OCI-LY1 (cell line): Measurements from ENCODE around the gene TMCC1.

Experiments used
- H2AFZ ChIP-seq: fragments of 200-600 bp; sonication (generic), shearing (Covaris generic); 2 replicates; pipeline ENCODE4 v1.6.0; 2014; ENCODE audit warnings: antibody characterized with exemption, mild to moderate bottlenecking, low read length
- H3F3A ChIP-seq: fragments of 200-600 bp; sonication (generic), shearing (Covaris generic); 2 replicates; pipeline ENCODE4 v1.6.0; 2014; ENCODE audit warnings: mild to moderate bottlenecking, antibody characterized with exemption, low read length, moderate library complexity; ENCODE audit not compliant: insufficient read depth
- H3K27ac ChIP-seq: fragments of 200-600 bp; sonication (generic); 2 replicates; pipeline ENCODE4 v1.5.1; 2014; ENCODE audit warnings: low read length, mixed run types, mild to moderate bottlenecking, low read depth; ENCODE audit not compliant: poor library complexity, severe bottlenecking
- H3K27me3 ChIP-seq: fragments of 200-600 bp; sonication (generic); 2 replicates; pipeline ENCODE4 v1.6.0; 2014; ENCODE audit warnings: antibody characterized with exemption, mild to moderate bottlenecking, low read length, moderate library complexity; ENCODE audit not compliant: insufficient read depth
- H3K36me3 ChIP-seq: fragments of 200-600 bp; sonication (generic); 2 replicates; pipeline ENCODE4 v1.6.1; 2014; ENCODE audit warnings: mild to moderate bottlenecking, antibody characterized with exemption, low read length, moderate library complexity, mixed read lengths; ENCODE audit not compliant: insufficient read depth
- H3K4me1 ChIP-seq: fragments of 200-600 bp; sonication (generic); 2 replicates; pipeline ENCODE4 v1.5.1; 2014; ENCODE audit warnings: mild to moderate bottlenecking, low read length, moderate library complexity; ENCODE audit not compliant: insufficient read depth, severe bottlenecking
- H3K4me2 ChIP-seq: fragments of 200-600 bp; sonication (generic), shearing (Covaris generic); 2 replicates; pipeline ENCODE4 v1.6.1; 2014; ENCODE audit warnings: low read length
- H3K4me3 ChIP-seq: fragments of 200-600 bp; sonication (generic); 2 replicates; pipeline ENCODE4 v1.5.1; 2014; ENCODE audit warnings: low read length, low read depth, mild to moderate bottlenecking, mixed read lengths; ENCODE audit not compliant: poor library complexity, severe bottlenecking
- H3K79me2 ChIP-seq: fragments of 200-600 bp; shearing (Covaris generic); 2 replicates; pipeline ENCODE4 v1.6.1; 2016; ENCODE audit warnings: mixed run types, low read length, mixed read lengths; ENCODE audit not compliant: insufficient read depth
- H3K9ac ChIP-seq: fragments of 200-600 bp; sonication (generic), shearing (Covaris generic); 2 replicates; pipeline ENCODE4 v1.6.1; 2014; ENCODE audit warnings: mild to moderate bottlenecking, low read length, mixed read lengths
- H3K9me2 ChIP-seq: fragments of 200-600 bp; sonication (generic), shearing (Covaris generic); 2 replicates; pipeline ENCODE4 v1.6.1; 2014; ENCODE audit warnings: low read depth, mild to moderate bottlenecking, low read length, mixed read lengths
- H3K9me3 ChIP-seq: fragments of 200-600 bp; shearing (Covaris generic); 2 replicates; pipeline ENCODE4 v1.6.1; 2014; ENCODE audit warnings: low read length, mixed read lengths
- H4K20me1 ChIP-seq: fragments of 200-600 bp; sonication (generic), shearing (Covaris generic); 2 replicates; pipeline ENCODE4 v1.6.0; 2016; ENCODE audit warnings: mild to moderate bottlenecking, low read length; ENCODE audit not compliant: insufficient read depth
- CTCF ChIP-seq: fragments of 200-600 bp; sonication (generic), shearing (Covaris generic); IDR thresholded peaks from 2 replicates; pipeline ENCODE4 v1.5.1; 2017; ENCODE audit warnings: mild to moderate bottlenecking, antibody characterized with exemption, low read length, moderate library complexity, mixed read lengths
- EZH2 ChIP-seq: fragments of 200-600 bp; sonication (generic), shearing (Covaris generic); IDR thresholded peaks from 2 replicates; pipeline ENCODE4 v1.8.0; 2017; ENCODE audit warnings: borderline replicate concordance, mixed run types, mild to moderate bottlenecking, antibody characterized with exemption, low read length, moderate library complexity, mixed read lengths

TMCC1 gene

GRCh38 chr3:129794311-129795185, 99.0 kb downstream of the TMCC1 start:
- Histone ChIP-seq H3F3A (no peaks in the 10 kb centered on the region), H3K9me2 (no peaks in the 10 kb centered on the region), H3K9ac (peak overlapping the region; percentile 22; the same call in 1 of the 2 replicates), H3K36me3 (no peaks in the 10 kb centered on the region; the same call in 1 of the 2 replicates), H3K79me2 (0 out of 2 replicates have a peak, but pooled peaks cover 6% of the 10 kb centered on the region), H3K27me3 (no peaks in the 10 kb centered on the region), H4K20me1 (no peaks in the 10 kb centered on the region), H3K4me2 (peak overlapping the region; percentile 43; the same call in 1 of the 2 replicates), H3K4me1 (peaks cover 57% of the 10 kb centered on the region), H3K27ac (peak overlapping the region; percentile 40), H3K9me3 (no peaks in the 10 kb centered on the region), H3K4me3 (peak overlapping the region; percentile 7), H2AFZ (no peak overlapping the region)
- no peak for TF ChIP-seq EZH2
- TF ChIP-seq CTCF = no peak

GRCh38 chr3:129793942-129794310, 99.6 kb downstream of the TMCC1 start:
- H3K9ac ChIP-seq = peak overlapping the region; percentile 22; the same call in 1 of the 2 replicates
- peak overlapping the region; percentile 40 for H3K27ac ChIP-seq
- no peak overlapping the region for H2AFZ ChIP-seq
- TF ChIP-seq EZH2 (no peak), CTCF (no peak)
- H4K20me1 ChIP-seq = no peaks in the 10 kb centered on the region
- 0 out of 2 replicates have a peak, but pooled peaks cover 6% of the 10 kb centered on the region for H3K79me2 ChIP-seq
- peak overlapping the region; percentile 43; the same call in 1 of the 2 replicates for H3K4me2 ChIP-seq
- H3K4me3 ChIP-seq = peak overlapping the region; percentile 7
- H3F3A ChIP-seq = no peaks in the 10 kb centered on the region
- peaks cover 2% of the 10 kb centered on the region; the same call in 1 of the 2 replicates for H3K36me3 ChIP-seq
- H3K9me3 ChIP-seq = no peaks in the 10 kb centered on the region
- no peaks in the 10 kb centered on the region for H3K9me2 ChIP-seq
- no peaks in the 10 kb centered on the region for H3K27me3 ChIP-seq
- H3K4me1 ChIP-seq = peaks cover 63% of the 10 kb centered on the region

GRCh38 chr3:129793319-129793718, 100.2 kb downstream of the TMCC1 start:
- Histone ChIP-seq H2AFZ (no peak overlapping the region), H3K27ac (peak overlapping the region; percentile 40), H4K20me1 (no peaks in the 10 kb centered on the region), H3K9ac (no peak overlapping the region), H3K36me3 (peaks cover 6% of the 10 kb centered on the region; the same call in 1 of the 2 replicates), H3K27me3 (no peaks in the 10 kb centered on the region), H3K79me2 (0 out of 2 replicates have a peak, but pooled peaks cover 6% of the 10 kb centered on the region), H3K9me3 (no peaks in the 10 kb centered on the region), H3F3A (no peaks in the 10 kb centered on the region), H3K9me2 (no peaks in the 10 kb centered on the region), H3K4me2 (no peak overlapping the region), H3K4me1 (peaks cover 66% of the 10 kb centered on the region), H3K4me3 (no peak overlapping the region)
- TF ChIP-seq EZH2 (no peak), CTCF (no peak)
